Measurements from ENCODE around the gene THEMIS.

THEMIS gene

DNA sequence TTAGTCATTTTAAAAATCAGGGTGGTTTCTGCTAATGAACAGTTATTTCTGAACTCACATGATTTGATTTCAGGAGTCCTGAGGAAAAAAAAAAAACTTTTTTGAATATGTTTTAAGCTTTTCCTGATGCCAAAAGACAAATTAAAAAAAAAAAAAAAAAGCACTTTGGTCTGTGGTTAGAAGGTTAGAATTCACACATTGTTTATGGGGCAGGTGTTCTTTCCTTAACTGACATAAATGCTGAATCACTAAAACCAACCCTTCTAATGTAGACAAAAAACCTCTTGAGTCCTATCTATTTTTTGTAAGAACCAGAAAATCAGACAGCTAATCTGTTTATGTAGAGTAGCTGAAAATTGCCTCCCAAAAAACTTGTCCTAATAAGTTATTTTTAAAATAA is 20.4 kb downstream of the THEMIS start:
- TF ChIP-seq, protein P1, sequence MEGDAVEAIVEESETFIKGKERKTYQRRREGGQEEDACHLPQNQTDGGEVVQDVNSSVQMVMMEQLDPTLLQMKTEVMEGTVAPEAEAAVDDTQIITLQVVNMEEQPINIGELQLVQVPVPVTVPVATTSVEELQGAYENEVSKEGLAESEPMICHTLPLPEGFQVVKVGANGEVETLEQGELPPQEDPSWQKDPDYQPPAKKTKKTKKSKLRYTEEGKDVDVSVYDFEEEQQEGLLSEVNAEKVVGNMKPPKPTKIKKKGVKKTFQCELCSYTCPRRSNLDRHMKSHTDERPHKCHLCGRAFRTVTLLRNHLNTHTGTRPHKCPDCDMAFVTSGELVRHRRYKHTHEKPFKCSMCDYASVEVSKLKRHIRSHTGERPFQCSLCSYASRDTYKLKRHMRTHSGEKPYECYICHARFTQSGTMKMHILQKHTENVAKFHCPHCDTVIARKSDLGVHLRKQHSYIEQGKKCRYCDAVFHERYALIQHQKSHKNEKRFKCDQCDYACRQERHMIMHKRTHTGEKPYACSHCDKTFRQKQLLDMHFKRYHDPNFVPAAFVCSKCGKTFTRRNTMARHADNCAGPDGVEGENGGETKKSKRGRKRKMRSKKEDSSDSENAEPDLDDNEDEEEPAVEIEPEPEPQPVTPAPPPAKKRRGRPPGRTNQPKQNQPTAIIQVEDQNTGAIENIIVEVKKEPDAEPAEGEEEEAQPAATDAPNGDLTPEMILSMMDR (conservative IDR thresholded peaks at IDR 0.05; ENCODE audit: control insufficient read depth, insufficient read depth, low read depth, low read length), result no peak
- no peak overlapping the region for H3K4me3 ChIP-seq (ENCODE audit: control insufficient read depth, low read depth, low read length)
- DNase-seq (ENCODE audit: low read depth), result no peak

DNA sequence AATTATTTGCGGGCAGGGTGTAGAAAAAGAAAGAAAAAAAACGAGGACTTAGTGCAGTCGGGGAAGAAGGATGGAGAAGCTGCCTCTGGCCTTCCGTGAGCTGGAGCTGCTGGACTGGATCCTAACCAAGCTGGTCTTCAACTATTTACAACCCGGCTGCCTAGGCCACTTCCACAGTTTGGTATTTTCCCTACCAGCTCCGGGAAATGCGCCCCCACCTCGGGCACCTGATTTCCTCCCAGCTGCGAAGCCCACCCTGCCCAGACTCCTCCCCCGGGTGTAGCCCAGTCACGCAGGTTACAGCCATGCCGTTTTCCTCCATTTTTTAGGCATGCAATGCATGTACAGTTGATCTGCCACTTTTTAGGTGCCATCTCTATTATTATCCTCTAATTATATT is 21.2 kb downstream of the THEMIS start:
- DNase-seq (ENCODE audit: low read depth), result peak; percentile 7
- no peak overlapping the region for H3K4me3 ChIP-seq (ENCODE audit: control insufficient read depth, low read depth, low read length)
- TF ChIP-seq, protein P1 (conservative IDR thresholded peaks at IDR 0.05; ENCODE audit: control insufficient read depth, insufficient read depth, low read depth, low read length), result no peak

DNA sequence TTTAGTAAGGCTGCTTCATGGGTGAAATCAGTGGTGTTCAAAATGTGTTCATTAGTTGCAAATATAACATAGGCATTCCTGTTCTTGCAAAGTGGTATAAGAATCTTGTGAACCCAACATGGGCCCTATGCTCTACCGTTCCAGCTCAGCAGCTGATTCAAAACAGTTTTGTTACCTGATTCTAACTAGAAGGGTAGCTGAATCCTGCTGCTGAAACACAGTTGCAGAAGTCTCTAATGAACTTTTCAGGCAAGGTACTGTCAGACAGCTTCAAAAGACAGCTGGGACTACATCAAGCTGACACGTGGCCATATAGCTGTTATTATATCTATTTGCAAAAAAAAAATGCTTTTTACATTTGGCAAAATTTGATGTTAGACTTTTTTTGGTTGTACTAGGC is 22.7 kb downstream of the THEMIS start:
- TF ChIP-seq, protein P1 (conservative IDR thresholded peaks at IDR 0.05; ENCODE audit: control insufficient read depth, insufficient read depth, low read depth, low read length), result no peak
- no peak overlapping the region for H3K4me3 ChIP-seq (ENCODE audit: control insufficient read depth, low read depth, low read length)
- no peak for DNase-seq (ENCODE audit: low read depth)

- DNase-seq (ENCODE audit: low read depth), result no peak
- no peak overlapping the region for H3K4me3 ChIP-seq (ENCODE audit: control insufficient read depth, low read depth, low read length)
- TF ChIP-seq, protein P1 (conservative IDR thresholded peaks at IDR 0.05; ENCODE audit: control insufficient read depth, insufficient read depth, low read depth, low read length), result no peak
Measured at GRCh38 chr6:127877231-127877630, 23.6 kb downstream of the THEMIS start.

GRCh38 chr6:127869772-127870404 is 31.0 kb downstream of the THEMIS start:
- TF ChIP-seq, protein P1 (conservative IDR thresholded peaks at IDR 0.05; ENCODE audit: control insufficient read depth, insufficient read depth, low read depth, low read length), result no peak
- no peak for DNase-seq (ENCODE audit: low read depth)
- H3K4me3 ChIP-seq (ENCODE audit: control insufficient read depth, low read depth, low read length), result no peak overlapping the region

GRCh38 chr6:127869183-127869582 is 31.7 kb downstream of the THEMIS start:
- TF ChIP-seq, protein P1 (conservative IDR thresholded peaks at IDR 0.05; ENCODE audit: control insufficient read depth, insufficient read depth, low read depth, low read length), result no peak
- DNase-seq (ENCODE audit: low read depth), result no peak
- H3K4me3 ChIP-seq (ENCODE audit: control insufficient read depth, low read depth, low read length), result no peak overlapping the region

GRCh38 chr6:127868338-127868737 is 32.5 kb downstream of the THEMIS start:
- DNase-seq (ENCODE audit: low read depth), result peak; percentile 32
- H3K4me3 ChIP-seq (ENCODE audit: control insufficient read depth, low read depth, low read length), result no peak overlapping the region

More at GRCh38 chr6:127868338-127868737, 32.5 kb downstream of the THEMIS start:
- TF ChIP-seq, protein P1 (conservative IDR thresholded peaks at IDR 0.05; ENCODE audit: control insufficient read depth, insufficient read depth, low read depth, low read length), result no peak
